WTC11 (cell line): ENCODE data around the gene GIMAP4. TPM values are rescaled to one million over a fixed set of nuclear protein-coding genes. Genes with fewer than 3 reads are reported as not detected.

Experiments used
- ATAC-seq: fragments of 200-7000 bp; cut with Tn5 transposase; 2 replicates; pipeline ENCODE4 v1.10.0; 2021; ENCODE audit warnings: mild to moderate bottlenecking, moderate library complexity
- CTCF ChIA-PET: fragments of 300-600 bp; sonication (Branson Sonifier 250); formaldehyde crosslinking; loops from one replicate; lab custom pipeline; 2021; ENCODE audit warnings: antibody characterized with exemption; lab: Charles Lee
- POLR2A ChIA-PET: fragments of 350-600 bp; sonication (Branson Sonifier 250); formaldehyde crosslinking; loops from one replicate; lab custom pipeline; 2021; ENCODE audit warnings: antibody characterized with exemption; lab: Charles Lee
- DNase-seq: peaks from one replicate; pipeline ENCODE4 v3.0.0; 2021; ENCODE audit warnings: low spot score
- H3K27ac Mint-ChIP-seq: 2 replicates; pipeline ENCODE4 v1.8.0; 2021; ENCODE audit warnings: mixed read lengths
- H3K27me3 Mint-ChIP-seq: 2 replicates; pipeline ENCODE4 v1.8.0; 2021; ENCODE audit warnings: low read depth, mild to moderate bottlenecking, moderate library complexity, mixed read lengths
- H3K36me3 Mint-ChIP-seq: 2 replicates; pipeline ENCODE4 v1.8.0; 2021; ENCODE audit warnings: mixed read lengths
- H3K4me1 Mint-ChIP-seq: 2 replicates; pipeline ENCODE4 v1.8.0; 2022; ENCODE audit warnings: mixed read lengths
- H3K4me3 Mint-ChIP-seq: 2 replicates; pipeline ENCODE4 v1.8.0; 2021; ENCODE audit warnings: mild to moderate bottlenecking, moderate library complexity, mixed read lengths
- H3K9me3 Mint-ChIP-seq: 2 replicates; pipeline ENCODE4 v1.8.0; 2021; ENCODE audit warnings: mixed read lengths
- CBFB ChIP-seq: sonication (generic); formaldehyde crosslinking; IDR thresholded peaks from 2 replicates; pipeline ENCODE4 v1.8.1; 2022; ENCODE audit warnings: mild to moderate bottlenecking, low read depth, missing genetic modification reagents
- CREB1 ChIP-seq: sonication (generic); formaldehyde crosslinking; IDR thresholded peaks from 2 replicates; pipeline ENCODE4 v1.8.0; 2023; ENCODE audit warnings: mild to moderate bottlenecking, missing genetic modification reagents
- FOXP1 ChIP-seq: sonication (generic); formaldehyde crosslinking; IDR thresholded peaks from 2 replicates; pipeline ENCODE4 v1.8.0; 2022; ENCODE audit warnings: missing genetic modification reagents, mild to moderate bottlenecking, moderate library complexity, borderline replicate concordance
- GTF2I ChIP-seq: fragments of 250-450 bp; sonication (Bioruptor Pico); conservative IDR thresholded peaks from 2 replicates; pipeline ENCODE4 v1.4.0; 2021; ENCODE audit warnings: mild to moderate bottlenecking
- JUN ChIP-seq: sonication (generic); formaldehyde crosslinking; IDR thresholded peaks from 2 replicates; pipeline ENCODE4 v1.8.0; 2023; ENCODE audit warnings: mild to moderate bottlenecking, missing genetic modification reagents
- NR3C1 ChIP-seq: sonication (generic); formaldehyde crosslinking; conservative IDR thresholded peaks from 2 replicates; pipeline ENCODE4 v1.8.1; 2023; ENCODE audit warnings: low read depth, mild to moderate bottlenecking, missing genetic modification reagents
- OVOL2 ChIP-seq: fragments of 250-450 bp; sonication (Bioruptor Pico); IDR thresholded peaks from 2 replicates; pipeline ENCODE4 v1.9.0; 2021; ENCODE audit warnings: mild to moderate bottlenecking, borderline replicate concordance
- RORB ChIP-seq: fragments of 250-450 bp; sonication (Bioruptor Pico); IDR thresholded peaks from 2 replicates; pipeline ENCODE4 v1.9.0; 2021; ENCODE audit warnings: mild to moderate bottlenecking
- TCF7 ChIP-seq: sonication (generic); formaldehyde crosslinking; IDR thresholded peaks from 2 replicates; pipeline ENCODE4 v1.8.0; 2022; ENCODE audit warnings: mild to moderate bottlenecking, low read depth, missing genetic modification reagents, moderate library complexity
- ZNF138 ChIP-seq: sonication (generic); formaldehyde crosslinking; conservative IDR thresholded peaks from 2 replicates; pipeline ENCODE4 v1.8.1; 2022; ENCODE audit warnings: mild to moderate bottlenecking, moderate library complexity, missing genetic modification reagents
- ZNF219 ChIP-seq: sonication (generic); formaldehyde crosslinking; IDR thresholded peaks from 2 replicates; pipeline ENCODE4 v1.8.0; 2023; ENCODE audit warnings: missing genetic modification reagents, mild to moderate bottlenecking, borderline replicate concordance
- ZNF232 ChIP-seq: sonication (generic); formaldehyde crosslinking; IDR thresholded peaks from 2 replicates; pipeline ENCODE4 v1.8.0; 2022; ENCODE audit warnings: mild to moderate bottlenecking, missing genetic modification reagents
- ZNF317 ChIP-seq: sonication (generic); formaldehyde crosslinking; IDR thresholded peaks from 2 replicates; pipeline ENCODE4 v1.8.1; 2023; ENCODE audit warnings: low read depth, mild to moderate bottlenecking, moderate library complexity, missing genetic modification reagents, borderline replicate concordance
- total RNA-seq: library from RNA; stranded (reverse); gene quantifications from 3 replicates; pipeline ENCODE4 v1.2.3, GENCODE V29; 2021
- TF ChIP-seq, protein P1 (sequence below): sonication (generic); formaldehyde crosslinking; IDR thresholded peaks from 2 replicates; pipeline ENCODE4 v1.8.0; 2022; ENCODE audit warnings: mild to moderate bottlenecking, missing genetic modification reagents
- TF ChIP-seq, protein P2 (sequence below): fragments of 250-450 bp; sonication (Bioruptor Pico); IDR thresholded peaks from 2 replicates; pipeline ENCODE4 v1.9.0; 2021; ENCODE audit warnings: mild to moderate bottlenecking
- TF ChIP-seq, protein P3 (sequence below): sonication (generic); formaldehyde crosslinking; conservative IDR thresholded peaks from 2 replicates; pipeline ENCODE4 v1.8.1; 2023; ENCODE audit warnings: mild to moderate bottlenecking, low read depth, missing genetic modification reagents, moderate library complexity
- TF ChIP-seq, protein P4 (sequence below): sonication (generic); formaldehyde crosslinking; IDR thresholded peaks from 2 replicates; pipeline ENCODE4 v1.8.0; 2022; ENCODE audit warnings: mild to moderate bottlenecking, missing genetic modification reagents
- TF ChIP-seq, protein P5 (sequence below): sonication (generic); formaldehyde crosslinking; IDR thresholded peaks from 2 replicates; pipeline ENCODE4 v1.8.0; 2022; ENCODE audit warnings: mild to moderate bottlenecking, missing genetic modification reagents
- TF ChIP-seq, protein P6 (sequence below): fragments of 250-450 bp; sonication (Bioruptor Pico); IDR thresholded peaks from 2 replicates; pipeline ENCODE4 v1.8.0; 2021; ENCODE audit warnings: mild to moderate bottlenecking
- TF ChIP-seq, protein P7 (sequence below): sonication (generic); formaldehyde crosslinking; IDR thresholded peaks from 2 replicates; pipeline ENCODE4 v1.8.1; 2023; ENCODE audit warnings: mild to moderate bottlenecking, moderate library complexity, missing genetic modification reagents
- TF ChIP-seq, protein P8 (sequence below): sonication (generic); formaldehyde crosslinking; conservative IDR thresholded peaks from 2 replicates; pipeline ENCODE4 v1.8.1; 2022; ENCODE audit warnings: mild to moderate bottlenecking, missing genetic modification reagents

Gene GIMAP4
- total RNA-seq, 1 experiment from 2014 or later: 0.28 TPM

DNA sequence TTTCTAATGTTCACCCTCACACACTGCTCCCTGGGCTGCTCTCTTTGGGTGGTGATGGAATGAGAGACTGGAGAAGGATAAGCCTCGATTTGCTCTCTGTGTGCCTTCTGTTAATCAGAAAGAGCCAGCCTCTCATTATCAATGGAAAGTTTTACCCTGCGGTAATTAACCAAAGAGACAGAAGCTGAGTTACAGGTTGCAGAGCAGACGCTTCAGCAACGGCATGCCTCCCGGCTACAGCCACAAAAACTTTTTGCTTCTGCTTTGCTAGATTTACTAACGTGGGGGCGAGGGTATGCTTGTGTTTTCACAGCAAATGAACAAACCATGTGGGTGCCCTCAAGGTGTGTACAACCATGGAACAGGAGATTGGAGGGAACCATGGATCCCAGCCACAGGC, 18.0 kb downstream of the GIMAP4 start:
- Mint-ChIP-seq H3K9me3 (peaks cover 28% of the 10 kb centered on the region), H3K4me1 (no peaks in the 10 kb centered on the region)
- no peak for ATAC-seq
- TF ChIP-seq, protein P1, sequence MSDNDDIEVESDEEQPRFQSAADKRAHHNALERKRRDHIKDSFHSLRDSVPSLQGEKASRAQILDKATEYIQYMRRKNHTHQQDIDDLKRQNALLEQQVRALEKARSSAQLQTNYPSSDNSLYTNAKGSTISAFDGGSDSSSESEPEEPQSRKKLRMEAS (CRISPR knock-in tag): no peak
- TF ChIP-seq FOXP1 (CRISPR knock-in tag) (no peak), JUN (CRISPR knock-in tag) (no peak), ZNF317 (no peak), ZNF232 (CRISPR knock-in tag) (no peak), ZNF138 (CRISPR knock-in tag) (no peak), ZNF219 (CRISPR knock-in tag) (no peak), GTF2I (CRISPR knock-in tag) (no peak)
- TF ChIP-seq, protein P2, sequence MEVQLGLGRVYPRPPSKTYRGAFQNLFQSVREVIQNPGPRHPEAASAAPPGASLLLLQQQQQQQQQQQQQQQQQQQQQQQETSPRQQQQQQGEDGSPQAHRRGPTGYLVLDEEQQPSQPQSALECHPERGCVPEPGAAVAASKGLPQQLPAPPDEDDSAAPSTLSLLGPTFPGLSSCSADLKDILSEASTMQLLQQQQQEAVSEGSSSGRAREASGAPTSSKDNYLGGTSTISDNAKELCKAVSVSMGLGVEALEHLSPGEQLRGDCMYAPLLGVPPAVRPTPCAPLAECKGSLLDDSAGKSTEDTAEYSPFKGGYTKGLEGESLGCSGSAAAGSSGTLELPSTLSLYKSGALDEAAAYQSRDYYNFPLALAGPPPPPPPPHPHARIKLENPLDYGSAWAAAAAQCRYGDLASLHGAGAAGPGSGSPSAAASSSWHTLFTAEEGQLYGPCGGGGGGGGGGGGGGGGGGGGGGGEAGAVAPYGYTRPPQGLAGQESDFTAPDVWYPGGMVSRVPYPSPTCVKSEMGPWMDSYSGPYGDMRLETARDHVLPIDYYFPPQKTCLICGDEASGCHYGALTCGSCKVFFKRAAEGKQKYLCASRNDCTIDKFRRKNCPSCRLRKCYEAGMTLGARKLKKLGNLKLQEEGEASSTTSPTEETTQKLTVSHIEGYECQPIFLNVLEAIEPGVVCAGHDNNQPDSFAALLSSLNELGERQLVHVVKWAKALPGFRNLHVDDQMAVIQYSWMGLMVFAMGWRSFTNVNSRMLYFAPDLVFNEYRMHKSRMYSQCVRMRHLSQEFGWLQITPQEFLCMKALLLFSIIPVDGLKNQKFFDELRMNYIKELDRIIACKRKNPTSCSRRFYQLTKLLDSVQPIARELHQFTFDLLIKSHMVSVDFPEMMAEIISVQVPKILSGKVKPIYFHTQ: no peak
- TF ChIP-seq, protein P3, sequence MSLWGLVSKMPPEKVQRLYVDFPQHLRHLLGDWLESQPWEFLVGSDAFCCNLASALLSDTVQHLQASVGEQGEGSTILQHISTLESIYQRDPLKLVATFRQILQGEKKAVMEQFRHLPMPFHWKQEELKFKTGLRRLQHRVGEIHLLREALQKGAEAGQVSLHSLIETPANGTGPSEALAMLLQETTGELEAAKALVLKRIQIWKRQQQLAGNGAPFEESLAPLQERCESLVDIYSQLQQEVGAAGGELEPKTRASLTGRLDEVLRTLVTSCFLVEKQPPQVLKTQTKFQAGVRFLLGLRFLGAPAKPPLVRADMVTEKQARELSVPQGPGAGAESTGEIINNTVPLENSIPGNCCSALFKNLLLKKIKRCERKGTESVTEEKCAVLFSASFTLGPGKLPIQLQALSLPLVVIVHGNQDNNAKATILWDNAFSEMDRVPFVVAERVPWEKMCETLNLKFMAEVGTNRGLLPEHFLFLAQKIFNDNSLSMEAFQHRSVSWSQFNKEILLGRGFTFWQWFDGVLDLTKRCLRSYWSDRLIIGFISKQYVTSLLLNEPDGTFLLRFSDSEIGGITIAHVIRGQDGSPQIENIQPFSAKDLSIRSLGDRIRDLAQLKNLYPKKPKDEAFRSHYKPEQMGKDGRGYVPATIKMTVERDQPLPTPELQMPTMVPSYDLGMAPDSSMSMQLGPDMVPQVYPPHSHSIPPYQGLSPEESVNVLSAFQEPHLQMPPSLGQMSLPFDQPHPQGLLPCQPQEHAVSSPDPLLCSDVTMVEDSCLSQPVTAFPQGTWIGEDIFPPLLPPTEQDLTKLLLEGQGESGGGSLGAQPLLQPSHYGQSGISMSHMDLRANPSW (CRISPR knock-in tag): no peak
- TF ChIP-seq, protein P4, sequence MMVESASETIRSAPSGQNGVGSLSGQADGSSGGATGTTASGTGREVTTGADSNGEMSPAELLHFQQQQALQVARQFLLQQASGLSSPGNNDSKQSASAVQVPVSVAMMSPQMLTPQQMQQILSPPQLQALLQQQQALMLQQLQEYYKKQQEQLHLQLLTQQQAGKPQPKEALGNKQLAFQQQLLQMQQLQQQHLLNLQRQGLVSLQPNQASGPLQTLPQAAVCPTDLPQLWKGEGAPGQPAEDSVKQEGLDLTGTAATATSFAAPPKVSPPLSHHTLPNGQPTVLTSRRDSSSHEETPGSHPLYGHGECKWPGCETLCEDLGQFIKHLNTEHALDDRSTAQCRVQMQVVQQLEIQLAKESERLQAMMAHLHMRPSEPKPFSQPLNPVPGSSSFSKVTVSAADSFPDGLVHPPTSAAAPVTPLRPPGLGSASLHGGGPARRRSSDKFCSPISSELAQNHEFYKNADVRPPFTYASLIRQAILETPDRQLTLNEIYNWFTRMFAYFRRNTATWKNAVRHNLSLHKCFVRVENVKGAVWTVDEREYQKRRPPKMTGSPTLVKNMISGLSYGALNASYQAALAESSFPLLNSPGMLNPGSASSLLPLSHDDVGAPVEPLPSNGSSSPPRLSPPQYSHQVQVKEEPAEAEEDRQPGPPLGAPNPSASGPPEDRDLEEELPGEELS (CRISPR knock-in tag): no peak
- TF ChIP-seq, protein P5, sequence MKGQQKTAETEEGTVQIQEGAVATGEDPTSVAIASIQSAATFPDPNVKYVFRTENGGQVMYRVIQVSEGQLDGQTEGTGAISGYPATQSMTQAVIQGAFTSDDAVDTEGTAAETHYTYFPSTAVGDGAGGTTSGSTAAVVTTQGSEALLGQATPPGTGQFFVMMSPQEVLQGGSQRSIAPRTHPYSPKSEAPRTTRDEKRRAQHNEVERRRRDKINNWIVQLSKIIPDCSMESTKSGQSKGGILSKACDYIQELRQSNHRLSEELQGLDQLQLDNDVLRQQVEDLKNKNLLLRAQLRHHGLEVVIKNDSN (CRISPR knock-in tag): no peak
- TF ChIP-seq, protein P6, sequence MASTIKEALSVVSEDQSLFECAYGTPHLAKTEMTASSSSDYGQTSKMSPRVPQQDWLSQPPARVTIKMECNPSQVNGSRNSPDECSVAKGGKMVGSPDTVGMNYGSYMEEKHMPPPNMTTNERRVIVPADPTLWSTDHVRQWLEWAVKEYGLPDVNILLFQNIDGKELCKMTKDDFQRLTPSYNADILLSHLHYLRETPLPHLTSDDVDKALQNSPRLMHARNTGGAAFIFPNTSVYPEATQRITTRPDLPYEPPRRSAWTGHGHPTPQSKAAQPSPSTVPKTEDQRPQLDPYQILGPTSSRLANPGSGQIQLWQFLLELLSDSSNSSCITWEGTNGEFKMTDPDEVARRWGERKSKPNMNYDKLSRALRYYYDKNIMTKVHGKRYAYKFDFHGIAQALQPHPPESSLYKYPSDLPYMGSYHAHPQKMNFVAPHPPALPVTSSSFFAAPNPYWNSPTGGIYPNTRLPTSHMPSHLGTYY (CRISPR knock-in tag): no peak
- TF ChIP-seq, all 79 proteins: peak for 0
- ChIA-PET CTCF (no interaction called here), POLR2A (no interaction called here)
- H3K27me3 Mint-ChIP-seq: peaks cover 54% of the 10 kb centered on the region
- H3K36me3 Mint-ChIP-seq: peaks cover 6% of the 10 kb centered on the region
- no peak for DNase-seq
- H3K4me3 Mint-ChIP-seq: no peak overlapping the region
- H3K27ac Mint-ChIP-seq: no peak overlapping the region

DNA sequence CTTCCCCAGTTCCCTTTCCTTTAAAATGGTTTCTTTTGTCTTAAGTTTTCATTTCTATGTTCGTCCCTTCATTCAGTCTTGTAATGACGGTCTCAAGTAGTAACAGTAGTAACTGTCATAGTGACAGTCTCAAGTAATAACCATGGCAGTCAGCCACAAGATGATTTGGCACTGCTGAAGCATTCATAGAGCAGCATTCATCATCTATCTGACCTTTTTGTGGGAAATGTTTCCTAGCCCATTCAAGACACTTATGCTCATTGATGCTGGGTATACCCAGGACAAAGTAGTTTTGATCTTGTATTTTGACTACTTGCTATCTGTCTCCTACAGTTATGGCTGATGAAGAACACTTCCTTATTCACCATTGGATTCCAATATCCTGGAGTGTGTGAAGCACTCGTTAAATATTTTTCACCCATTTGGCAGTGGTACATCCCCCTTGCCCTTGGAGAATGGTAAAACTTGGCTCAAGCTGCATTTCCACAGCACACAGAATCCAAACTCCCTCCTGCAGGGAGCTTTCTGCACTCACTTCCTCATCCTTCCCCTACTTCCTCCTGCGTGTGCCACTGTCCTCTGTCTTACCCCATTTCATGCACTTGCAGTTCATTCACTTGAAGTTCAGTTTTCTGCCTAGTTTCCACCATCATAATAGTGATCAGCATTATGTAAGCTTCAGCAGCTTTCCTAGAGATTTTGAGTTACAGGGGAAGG, 19.0 kb downstream of the GIMAP4 start:
- Mint-ChIP-seq H3K36me3 (no peaks in the 10 kb centered on the region), H3K27ac (no peak overlapping the region), H3K4me3 (no peak overlapping the region), H3K27me3 (peaks cover 54% of the 10 kb centered on the region), H3K9me3 (peaks cover 21% of the 10 kb centered on the region), H3K4me1 (no peaks in the 10 kb centered on the region)
- no peak for DNase-seq
- POLR2A ChIA-PET: no interaction called here
- CTCF ChIA-PET: no interaction called here
- no peak for ATAC-seq
- TF ChIP-seq NR3C1 (no peak), RORB (CRISPR knock-in tag) (no peak), OVOL2 (CRISPR knock-in tag) (no peak), CREB1 (CRISPR knock-in tag) (no peak), TCF7 (CRISPR knock-in tag) (no peak), ZNF317 (no peak), CBFB (CRISPR knock-in tag) (no peak)
- TF ChIP-seq, protein P7, sequence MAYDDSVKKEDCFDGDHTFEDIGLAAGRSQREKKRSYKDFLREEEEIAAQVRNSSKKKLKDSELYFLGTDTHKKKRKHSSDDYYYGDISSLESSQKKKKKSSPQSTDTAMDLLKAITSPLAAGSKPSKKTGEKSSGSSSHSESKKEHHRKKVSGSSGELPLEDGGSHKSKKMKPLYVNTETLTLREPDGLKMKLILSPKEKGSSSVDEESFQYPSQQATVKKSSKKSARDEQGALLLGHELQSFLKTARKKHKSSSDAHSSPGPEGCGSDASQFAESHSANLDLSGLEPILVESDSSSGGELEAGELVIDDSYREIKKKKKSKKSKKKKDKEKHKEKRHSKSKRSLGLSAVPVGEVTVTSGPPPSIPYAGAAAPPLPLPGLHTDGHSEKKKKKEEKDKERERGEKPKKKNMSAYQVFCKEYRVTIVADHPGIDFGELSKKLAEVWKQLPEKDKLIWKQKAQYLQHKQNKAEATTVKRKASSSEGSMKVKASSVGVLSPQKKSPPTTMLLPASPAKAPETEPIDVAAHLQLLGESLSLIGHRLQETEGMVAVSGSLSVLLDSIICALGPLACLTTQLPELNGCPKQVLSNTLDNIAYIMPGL: no peak
- TF ChIP-seq, protein P8, sequence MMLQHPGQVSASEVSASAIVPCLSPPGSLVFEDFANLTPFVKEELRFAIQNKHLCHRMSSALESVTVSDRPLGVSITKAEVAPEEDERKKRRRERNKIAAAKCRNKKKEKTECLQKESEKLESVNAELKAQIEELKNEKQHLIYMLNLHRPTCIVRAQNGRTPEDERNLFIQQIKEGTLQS (CRISPR knock-in tag): no peak
